NCI-H446 (cell line): ENCODE results near the gene CDC25B.
"Not testable (repeated sequence)": the region's sequence is repeated elsewhere in the genome, so short reads cannot be mapped to it uniquely, and the experiment has no call there.

Experiments
- DNase-seq, 2 experiments: peaks; one replicate each; lab custom pipeline; 2025; lab: John Stamatoyannopoulos, UW

CDC25B gene

DNA sequence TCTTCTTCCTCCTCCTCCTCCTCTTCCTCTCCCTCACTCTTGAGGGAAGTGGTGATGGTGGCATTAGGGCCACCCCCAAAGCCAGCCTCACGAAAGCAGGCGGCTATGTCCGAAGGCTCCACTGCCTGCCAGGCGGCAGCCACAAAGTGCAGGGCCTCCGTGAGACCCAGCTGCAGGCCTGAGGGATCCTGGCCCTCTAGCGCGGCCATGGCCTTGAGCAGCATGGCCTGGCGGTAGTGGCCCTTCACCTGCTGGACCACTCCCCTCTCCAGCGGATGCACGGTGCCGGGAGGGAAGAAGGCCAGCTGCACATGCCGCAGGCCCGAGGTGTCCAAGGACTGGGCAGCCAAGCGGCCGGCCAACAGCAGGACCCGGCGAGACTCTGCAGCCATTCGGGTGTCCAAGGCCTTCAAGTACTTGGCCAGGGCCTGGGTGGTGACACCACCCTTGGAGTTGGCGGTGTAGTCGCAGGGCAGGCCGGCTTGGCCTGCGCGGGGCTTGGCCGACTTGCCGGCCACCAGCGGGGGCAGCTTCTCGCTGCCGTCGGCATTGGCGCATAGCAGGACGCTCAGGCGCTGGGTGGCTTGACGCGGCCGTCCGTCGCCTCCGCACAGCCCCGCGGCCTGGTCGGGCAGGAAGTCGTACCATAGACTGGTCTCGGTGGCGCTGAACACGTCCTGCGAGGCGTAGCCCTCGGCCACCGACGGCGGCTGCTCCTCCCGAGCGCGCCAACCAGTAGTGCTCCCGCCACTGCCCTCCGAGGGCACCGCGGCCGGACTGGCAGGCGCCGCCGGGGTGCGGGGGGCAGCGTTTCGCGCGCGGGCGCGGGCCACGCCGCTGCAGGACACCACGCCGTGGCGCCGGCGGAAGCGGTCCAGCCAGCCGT lies 10.6 kb upstream of the CDC25B start:
- DNase-seq: no peak

GRCh38 chr20:3786126-3786484 lies 10.0 kb upstream of the CDC25B start:
- peak in 1 of 2 experiments; percentile 58 for DNase-seq

DNA sequence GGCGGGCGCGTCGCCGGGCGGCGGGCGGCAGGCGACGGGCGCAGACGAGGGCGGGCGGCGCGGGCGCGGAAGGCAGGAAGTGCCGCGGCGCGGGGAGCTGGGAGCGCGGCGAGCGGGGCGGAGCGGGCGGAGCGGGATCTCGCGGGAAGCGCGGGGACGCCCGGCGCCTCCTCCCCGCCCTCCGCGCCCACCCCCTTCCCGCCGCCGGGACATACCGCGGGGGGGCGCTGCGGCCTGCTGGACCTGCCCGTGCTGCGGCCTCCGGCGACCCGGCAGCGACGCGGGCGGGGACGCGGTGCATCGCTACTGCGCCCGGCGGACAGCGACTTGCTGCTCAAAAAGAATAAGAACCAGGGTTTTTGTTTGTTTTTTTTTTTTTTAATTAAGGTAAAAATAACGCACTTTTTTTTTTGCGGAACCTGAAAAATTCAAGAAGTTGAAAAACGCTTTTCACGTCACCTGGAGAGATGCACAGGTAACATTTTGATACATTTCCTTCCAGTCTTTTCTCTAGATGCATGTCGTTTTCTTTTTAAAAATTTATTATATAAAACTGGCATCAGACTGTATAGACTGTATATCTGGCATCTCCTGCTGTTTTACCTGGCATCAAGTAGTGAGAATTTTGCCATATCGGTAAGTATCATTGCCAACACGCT lies 9.3 kb upstream of the CDC25B start, which contains the start of gene CENPB:
CENPB (minus strand) TSS at position 76 of the 659 bp plus-strand sequence. CDS start 257 bp downstream, outside the sequence.
- DNase-seq: peak; percentile 62 to 93

DNA sequence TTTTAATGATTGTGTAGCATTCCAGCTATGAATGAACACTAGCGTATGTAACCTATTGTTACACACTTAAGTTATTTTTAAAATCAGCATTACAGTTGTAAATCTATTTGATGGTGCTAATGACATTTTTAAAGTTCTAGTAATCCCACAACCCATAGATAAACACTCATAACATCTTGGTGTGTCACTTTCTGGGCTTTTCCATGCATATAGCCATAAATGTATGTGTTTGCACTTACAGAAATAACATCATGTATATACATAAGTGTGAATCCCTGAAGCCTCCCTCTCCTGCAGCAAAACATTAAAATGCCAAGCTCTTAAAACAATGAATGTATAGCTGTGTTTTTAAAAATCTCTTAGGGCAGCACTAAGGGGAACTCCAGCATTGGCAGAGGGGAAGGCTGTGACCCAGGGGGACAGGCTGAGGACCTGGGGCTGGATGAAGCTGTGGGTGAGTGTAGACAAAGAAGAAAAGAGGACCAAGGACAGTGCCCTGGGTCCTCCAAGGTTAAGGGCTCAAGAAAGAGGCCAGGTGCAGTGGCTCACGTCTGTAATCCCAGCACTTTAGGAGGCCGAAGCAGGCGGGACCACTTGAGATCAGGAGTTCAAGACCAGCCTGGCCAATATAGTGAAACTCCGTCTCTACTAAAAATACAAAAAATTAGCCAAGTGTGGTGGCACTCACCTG lies 8.6 kb upstream of the CDC25B start:
- DNase-seq: no peak

DNA sequence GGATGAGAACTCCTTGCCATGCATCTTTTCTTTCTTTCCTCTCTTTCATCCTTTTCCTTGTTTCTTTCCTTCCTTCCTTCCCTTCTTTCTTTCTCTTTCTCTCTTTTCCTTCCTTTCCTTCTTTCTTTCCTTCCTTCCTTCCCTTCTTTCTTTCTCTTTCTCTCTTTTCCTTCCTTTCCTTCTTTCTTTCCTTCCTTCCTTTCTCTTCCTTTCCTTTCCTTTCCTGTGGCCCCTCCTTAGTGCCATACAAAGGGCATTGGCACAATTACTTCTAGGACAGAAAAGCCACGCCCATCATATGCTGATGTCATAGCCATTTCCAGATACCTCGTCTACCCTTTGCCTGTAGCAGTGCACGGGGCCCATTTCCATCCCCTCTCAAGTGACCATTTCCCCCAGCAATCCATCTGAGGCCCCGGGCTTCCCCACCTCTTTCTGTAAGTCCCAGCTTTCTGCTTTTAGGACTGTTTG lies 7.4 kb upstream of the CDC25B start:
- peak in 1 of 2 experiments; percentile 31 for DNase-seq

DNA sequence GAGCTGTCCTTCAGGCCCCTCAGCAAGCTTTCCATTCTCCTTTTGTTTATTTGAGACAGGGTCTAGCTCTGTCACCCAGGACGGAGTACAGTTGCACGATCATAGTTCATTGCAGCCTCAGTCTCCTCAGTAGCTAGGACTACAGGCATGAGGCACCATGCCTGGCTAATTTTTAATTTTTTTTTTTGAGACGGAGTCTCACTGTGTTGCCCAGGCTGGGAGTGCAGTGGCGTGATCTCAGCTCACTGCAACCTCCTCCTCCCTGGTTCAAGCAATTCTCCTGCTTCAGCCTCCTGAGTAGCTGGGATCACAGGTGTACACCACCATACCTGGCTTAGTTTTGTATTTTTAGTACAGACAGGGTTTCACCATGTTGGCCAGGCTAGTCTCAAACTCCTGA lies 6.9 kb upstream of the CDC25B start:
- not testable (repeated sequence) for DNase-seq

DNA sequence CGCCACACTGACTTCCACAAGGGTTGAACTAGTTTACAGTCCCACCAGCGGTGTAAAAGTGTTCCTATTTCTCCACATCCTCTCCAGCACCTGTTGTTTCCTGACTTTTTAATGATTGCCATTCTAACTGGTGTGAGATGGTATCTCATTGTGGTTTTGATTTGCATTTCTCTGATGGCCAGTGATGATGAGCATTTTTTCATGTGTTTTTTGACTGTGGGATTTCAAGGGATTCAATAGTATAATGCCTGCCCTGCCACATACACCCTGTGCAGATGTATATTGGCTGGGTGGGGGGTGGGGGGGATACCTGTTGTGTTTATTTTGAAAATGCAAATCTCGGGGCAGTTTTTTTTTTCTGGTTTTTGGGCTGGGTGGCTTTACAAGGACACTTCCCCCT lies 1.9 kb upstream of the CDC25B start:
- DNase-seq: not testable (repeated sequence)

DNA sequence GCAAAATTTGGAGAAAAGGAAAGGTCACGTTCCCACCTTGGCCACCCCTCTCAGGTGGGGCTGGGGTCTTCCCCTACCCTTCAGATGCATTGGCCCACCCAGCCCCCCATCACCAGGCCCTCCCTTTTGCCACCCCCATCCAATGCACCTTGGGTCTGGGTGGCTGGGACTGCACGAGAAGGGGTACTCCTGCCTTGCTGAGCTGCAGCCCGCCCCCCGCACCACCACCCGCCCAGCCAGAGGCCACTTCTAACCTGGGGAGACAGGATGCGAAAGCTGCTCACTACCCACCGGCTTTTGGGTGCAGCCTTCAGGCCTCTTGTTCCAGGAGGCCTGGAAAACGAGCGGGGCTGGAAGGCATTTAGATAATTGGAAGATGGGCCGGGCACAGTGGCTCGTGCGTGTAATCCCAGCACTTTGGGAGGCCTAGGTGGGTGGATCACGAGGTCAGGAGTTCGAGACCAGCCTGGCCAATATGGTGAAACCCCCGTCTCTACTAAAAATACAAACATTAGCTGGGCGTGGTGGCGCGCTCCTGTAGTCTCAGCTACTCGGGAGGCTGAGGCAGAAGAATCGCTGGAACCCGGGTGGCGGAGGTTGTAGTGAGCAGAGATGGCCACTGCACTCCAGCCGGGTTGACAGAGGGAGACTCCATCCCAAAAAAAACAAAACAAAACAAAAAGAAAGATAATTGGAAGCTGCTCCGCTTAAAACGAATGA lies 1.2 kb upstream of the CDC25B start:
- no peak for DNase-seq

DNA sequence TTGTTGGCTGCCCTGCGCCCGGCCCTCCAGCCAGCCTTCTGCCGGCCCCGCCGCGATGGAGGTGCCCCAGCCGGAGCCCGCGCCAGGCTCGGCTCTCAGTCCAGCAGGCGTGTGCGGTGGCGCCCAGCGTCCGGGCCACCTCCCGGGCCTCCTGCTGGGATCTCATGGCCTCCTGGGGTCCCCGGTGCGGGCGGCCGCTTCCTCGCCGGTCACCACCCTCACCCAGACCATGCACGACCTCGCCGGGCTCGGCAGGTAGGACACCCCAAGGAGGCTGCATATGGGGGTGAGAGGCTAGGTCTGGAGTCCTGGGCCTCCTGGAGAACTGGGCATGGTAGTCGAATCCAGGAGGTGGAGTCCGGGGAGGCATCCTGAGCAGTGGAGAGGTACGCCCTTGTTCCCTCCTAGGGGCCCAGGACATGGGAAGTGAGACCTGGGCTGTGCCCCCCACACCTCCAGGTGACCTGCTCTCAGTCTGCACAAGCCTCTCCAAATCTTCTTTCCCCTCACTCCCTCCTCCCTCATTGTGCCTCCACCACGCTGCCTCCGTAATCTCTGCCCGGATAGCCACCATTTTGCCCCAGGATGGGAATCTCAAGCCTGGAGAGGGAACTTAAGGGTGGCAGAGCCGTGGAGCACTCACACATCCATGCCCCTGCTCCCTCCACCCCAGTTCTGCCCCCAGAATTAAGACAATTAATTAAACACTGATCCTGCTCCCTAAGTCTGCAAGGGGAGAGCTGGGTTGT lies 541 bp downstream of the CDC25B start:
- DNase-seq: no peak

- no peak for DNase-seq
Observed at GRCh38 chr20:3797226-3797545, 1.1 kb downstream of the CDC25B start.

GRCh38 chr20:3797592-3798372 lies 1.7 kb downstream of the CDC25B start:
- DNase-seq: no peak

DNA sequence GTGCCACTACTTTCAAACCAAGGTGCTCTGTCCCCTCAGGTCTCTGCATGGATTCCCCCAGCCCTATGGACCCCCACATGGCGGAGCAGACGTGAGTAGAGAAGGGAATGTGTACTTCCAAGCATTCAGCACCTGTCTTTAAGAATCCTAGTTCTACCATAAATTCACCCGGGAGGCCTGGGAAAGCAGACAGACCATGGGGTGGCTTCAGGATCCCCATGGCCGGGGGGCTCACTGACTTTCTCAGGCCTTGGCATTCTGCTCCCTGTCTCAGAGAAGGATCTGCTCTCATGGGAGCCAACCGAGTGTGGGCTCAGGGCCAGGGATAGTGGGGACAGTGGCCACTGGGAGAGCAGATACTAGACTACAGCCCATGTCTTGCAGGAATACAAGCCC lies 2.3 kb downstream of the CDC25B start:
- no peak for DNase-seq

DNA sequence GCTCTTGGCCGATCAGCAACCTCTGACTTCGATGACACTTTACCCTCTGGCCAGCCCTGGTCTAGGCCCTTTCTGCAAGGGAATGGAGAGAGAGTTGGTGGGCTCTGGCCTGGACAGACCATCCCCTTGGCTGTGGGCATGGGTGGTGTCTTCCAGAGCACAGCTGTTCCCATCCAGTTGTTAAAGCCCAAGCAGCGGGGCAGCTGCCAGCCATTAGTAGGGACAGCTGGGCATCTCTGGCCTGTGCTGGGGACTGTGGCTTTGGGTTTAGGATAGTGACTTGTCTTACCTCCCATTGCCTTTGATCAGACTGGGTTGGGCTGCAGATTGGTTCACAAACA lies 2.8 kb downstream of the CDC25B start:
- no peak for DNase-seq

DNA sequence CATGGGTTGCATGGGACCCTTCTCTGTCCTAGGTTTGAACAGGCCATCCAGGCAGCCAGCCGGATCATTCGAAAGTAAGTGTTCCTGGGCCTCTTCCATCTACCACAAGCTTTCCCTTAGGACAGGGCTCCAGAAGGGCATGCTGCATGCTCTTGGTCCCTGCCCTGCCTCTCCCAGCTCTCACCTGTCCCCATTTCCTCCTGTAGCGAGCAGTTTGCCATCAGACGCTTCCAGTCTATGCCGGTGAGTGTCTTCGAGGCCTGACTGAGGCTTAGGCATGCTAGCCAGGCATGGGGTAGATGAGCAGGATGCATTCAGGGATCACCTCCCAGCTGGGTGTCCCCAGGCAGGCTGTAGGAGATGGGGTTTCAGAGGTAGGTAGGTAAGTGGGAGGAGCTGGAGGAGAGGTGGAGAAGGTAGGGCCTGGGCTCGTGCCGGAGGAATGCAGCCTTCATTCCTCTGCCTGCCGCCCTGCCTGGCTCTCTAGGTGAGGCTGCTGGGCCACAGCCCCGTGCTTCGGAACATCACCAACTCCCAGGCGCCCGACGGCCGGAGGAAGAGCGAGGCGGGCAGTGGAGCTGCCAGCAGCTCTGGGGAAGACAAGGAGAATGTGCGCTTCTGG lies 4.3 kb downstream of the CDC25B start:
- no peak for DNase-seq

GRCh38 chr20:3800878-3801260 lies 4.8 kb downstream of the CDC25B start:
- DNase-seq: no peak

DNA sequence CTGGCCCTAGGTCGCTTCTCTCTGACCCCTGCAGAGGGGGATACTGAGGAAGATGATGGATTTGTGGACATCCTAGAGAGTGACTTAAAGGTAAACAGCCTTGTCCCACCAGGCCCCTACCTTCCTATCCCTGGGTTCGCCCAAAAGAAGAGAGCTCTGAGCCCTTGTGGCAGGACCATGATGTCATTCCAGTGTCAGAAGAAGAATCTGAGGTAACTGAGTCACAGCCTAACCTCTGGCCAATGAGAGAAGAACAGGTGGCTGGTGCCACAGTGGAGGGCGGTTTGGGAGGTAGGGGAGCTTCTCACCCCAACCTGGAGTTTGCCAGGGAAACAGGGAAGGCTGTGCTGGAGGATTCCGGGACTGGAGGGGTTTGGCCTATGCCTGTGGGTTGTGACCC lies 5.2 kb downstream of the CDC25B start:
- no peak for DNase-seq

- DNase-seq: no peak
Observed at GRCh38 chr20:3801846-3802245, 5.7 kb downstream of the CDC25B start.

DNA sequence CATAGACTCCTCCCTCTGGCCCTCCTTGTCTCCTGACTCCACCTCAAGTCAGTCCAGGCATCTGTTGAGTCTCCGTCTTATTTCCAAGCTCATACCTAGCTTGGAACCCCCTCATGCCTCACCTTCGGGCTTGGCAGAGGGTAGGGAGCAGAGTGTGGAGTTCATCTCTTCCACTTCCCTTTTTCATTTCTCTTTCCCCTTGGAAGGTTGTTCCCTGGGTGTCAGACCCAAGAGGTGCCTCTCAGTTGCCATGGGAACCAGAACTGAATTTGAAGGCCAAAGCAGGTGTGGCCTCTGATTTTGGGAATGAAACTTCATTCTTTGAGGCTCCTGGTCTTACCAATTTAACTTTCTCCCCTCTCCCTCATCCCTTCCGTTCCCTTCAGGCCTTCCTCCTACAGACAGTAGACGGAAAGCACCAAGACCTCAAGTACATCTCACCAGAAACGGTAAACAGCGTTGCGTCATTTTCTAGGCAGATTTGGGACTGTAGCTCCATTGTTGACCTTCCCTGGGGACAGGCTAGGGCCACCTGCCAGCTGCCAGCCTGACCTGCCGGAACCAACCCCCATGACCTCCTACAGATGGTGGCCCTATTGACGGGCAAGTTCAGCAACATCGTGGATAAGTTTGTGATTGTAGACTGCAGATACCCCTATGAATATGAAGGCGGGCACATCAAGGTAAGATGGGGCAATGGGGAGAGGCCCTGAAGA lies 6.6 kb downstream of the CDC25B start:
- DNase-seq: no peak

DNA sequence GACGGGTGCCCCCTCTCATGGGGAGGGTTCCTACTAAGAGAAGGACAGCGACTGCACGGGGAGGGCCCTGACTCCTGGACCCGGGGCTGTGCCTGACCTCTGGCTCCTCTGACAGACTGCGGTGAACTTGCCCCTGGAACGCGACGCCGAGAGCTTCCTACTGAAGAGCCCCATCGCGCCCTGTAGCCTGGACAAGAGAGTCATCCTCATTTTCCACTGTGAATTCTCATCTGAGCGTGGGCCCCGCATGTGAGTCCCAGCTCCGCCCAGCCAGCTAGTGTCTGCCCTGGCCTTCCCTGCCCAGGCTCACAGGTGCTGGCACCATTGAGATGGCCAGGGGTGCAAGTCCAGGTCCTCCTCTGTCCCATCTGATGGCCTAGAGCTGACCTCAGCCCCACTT lies 7.2 kb downstream of the CDC25B start:
- DNase-seq: no peak

- no peak for DNase-seq
Observed at GRCh38 chr20:3803854-3804253, 7.7 kb downstream of the CDC25B start.
